GM12891 (cell line): ENCODE measurements around the gene ZFP36L2.

ENCODE experiments used
- POLR2A ChIP-seq: IDR thresholded peaks from 2 replicates; pipeline ENCODE4 v1.6.1; 2011; ENCODE audit warnings: low read depth, low read length, control low read depth
- POLR2AphosphoS5 ChIP-seq: IDR thresholded peaks from 2 replicates; pipeline ENCODE4 v1.6.1; 2011; ENCODE audit warnings: low read depth, low read length, control low read depth
- POU2F2 ChIP-seq: IDR thresholded peaks from 2 replicates; pipeline ENCODE4 v1.6.1; 2011; ENCODE audit warnings: low read depth, mild to moderate bottlenecking, control low read depth, low read length, moderate library complexity
- TAF1 ChIP-seq: IDR thresholded peaks from 2 replicates; pipeline ENCODE4 v1.6.1; 2011; ENCODE audit warnings: low read depth, low read length, control low read depth

DNA sequence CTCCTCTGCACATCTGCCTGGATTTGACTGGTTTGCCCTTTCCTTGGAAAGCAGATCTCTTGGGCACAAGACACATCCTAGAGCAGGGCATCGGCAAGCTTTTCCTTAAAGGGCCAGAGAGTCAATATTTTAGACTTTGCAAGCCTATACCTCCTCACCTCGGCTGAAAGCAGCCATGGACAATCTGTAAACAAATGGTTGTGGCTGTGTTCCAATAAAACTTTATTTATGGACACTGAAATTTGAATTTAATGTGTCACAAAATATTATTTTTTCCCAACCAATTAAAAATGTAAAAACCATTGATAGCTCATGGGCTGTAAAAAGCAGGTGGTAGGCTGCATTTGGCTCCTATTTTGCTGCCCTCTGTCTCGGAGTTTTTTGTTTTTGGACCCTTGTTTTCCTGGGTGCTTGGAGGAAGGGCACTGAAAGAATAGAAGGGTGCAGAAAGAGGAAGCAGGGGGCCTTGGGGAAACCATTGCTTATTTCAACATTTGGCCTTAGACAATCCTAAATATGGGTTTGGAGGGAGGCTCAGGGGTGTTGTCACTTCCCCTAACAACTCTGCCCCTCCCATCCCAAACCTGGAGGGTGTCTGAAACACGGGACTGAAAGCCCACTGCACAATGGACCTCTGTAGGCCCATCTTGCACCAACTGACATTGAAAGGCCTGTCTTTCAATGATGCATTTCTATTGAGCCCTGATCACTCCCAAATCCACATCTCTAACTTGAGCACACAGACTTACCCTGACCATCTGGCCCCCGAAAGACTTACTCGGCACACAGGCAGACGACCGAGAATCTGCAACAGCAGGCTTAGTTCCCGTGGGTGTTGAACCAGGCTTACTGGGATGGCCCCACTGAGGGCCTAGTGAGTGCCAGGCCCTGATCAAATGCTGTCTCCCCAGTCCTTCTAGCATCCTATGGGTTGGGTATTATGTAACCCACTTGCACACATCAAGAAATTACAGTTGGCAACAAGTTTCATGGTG is 7.1 kb upstream of the ZFP36L2 start:
- TF ChIP-seq POLR2AphosphoS5 (no peak), POLR2A (no peak), TAF1 (no peak), POU2F2 (no peak)
